GM23338 (cell line): Measurements from ENCODE around the gene TSPEAR. TPM values are rescaled to one million over a fixed set of nuclear protein-coding genes. Genes with fewer than 3 reads are reported as not detected.

Source experiments
- ATAC-seq: fragments of 200-7000 bp; cut with Tn5 transposase; 3 replicates; pipeline ENCODE4 v1.9.1; 2020
- DNase-seq: peaks from one replicate; pipeline ENCODE4 v3.0.0-alpha.2; 2015; ENCODE audit warnings: low spot score
- H2AFZ ChIP-seq: fragments of 200-600 bp; sonication (generic); 2 replicates; pipeline ENCODE4 v1.8.0; 2016; ENCODE audit warnings: antibody characterized with exemption, mild to moderate bottlenecking, moderate library complexity
- H3F3A ChIP-seq: fragments of 200-600 bp; sonication (generic); replicated peaks from 2 replicates; pipeline ENCODE4 v1.8.0; 2017; ENCODE audit warnings: antibody characterized with exemption, mixed run types, low read depth
- H3K27ac ChIP-seq: fragments of 200-600 bp; sonication (generic); 2 replicates; pipeline ENCODE4 v1.6.1; 2016; ENCODE audit warnings: low read depth
- H3K27me3 ChIP-seq: fragments of 200-600 bp; sonication (generic); 2 replicates; pipeline ENCODE4 v1.8.0; 2016; ENCODE audit warnings: mild to moderate bottlenecking, mixed run types, moderate library complexity; ENCODE audit not compliant: insufficient read depth
- H3K36me3 ChIP-seq: fragments of 200-600 bp; sonication (generic); 2 replicates; pipeline ENCODE4 v1.8.0; 2016; ENCODE audit warnings: mild to moderate bottlenecking; ENCODE audit not compliant: insufficient read depth
- H3K4me1 ChIP-seq: fragments of 200-600 bp; sonication (generic); 2 replicates; pipeline ENCODE4 v1.8.0; 2016; ENCODE audit warnings: mild to moderate bottlenecking, moderate library complexity; ENCODE audit not compliant: insufficient read depth
- H3K4me2 ChIP-seq: fragments of 200-600 bp; sonication (generic); 2 replicates; pipeline ENCODE4 v1.7.1; 2017; ENCODE audit warnings: mixed run types
- H3K4me3 ChIP-seq: fragments of 200-600 bp; sonication (generic); 2 replicates; pipeline ENCODE4 v1.6.1; 2016; ENCODE audit warnings: mixed run types
- H3K79me2 ChIP-seq: fragments of 200-600 bp; sonication (generic); replicated peaks from 2 replicates; pipeline ENCODE4 v1.8.0; 2017; ENCODE audit warnings: mild to moderate bottlenecking; ENCODE audit not compliant: insufficient read depth
- H3K9me2 ChIP-seq: fragments of 200-600 bp; sonication (generic); 2 replicates; pipeline ENCODE4 v1.8.0; 2017; ENCODE audit not compliant: insufficient read depth
- H4K20me1 ChIP-seq: fragments of 200-600 bp; sonication (generic); replicated peaks from 2 replicates; pipeline ENCODE4 v1.8.0; 2017; ENCODE audit warnings: mild to moderate bottlenecking; ENCODE audit not compliant: insufficient read depth
- H3K27ac Mint-ChIP-seq: 2 replicates; pipeline ENCODE4 v1.8.0; 2020; ENCODE audit warnings: inconsistent platforms, mild to moderate bottlenecking, moderate library complexity, mixed read lengths
- H3K27me3 Mint-ChIP-seq: 3 replicates; pipeline ENCODE4 v1.8.0; 2022; ENCODE audit warnings: low read depth, mild to moderate bottlenecking, moderate library complexity, mixed read lengths, inconsistent platforms; ENCODE audit not compliant: insufficient read depth, poor library complexity
- H3K36me3 Mint-ChIP-seq: 3 replicates; pipeline ENCODE4 v1.8.0; 2021; ENCODE audit warnings: low read depth, mild to moderate bottlenecking, inconsistent platforms, moderate library complexity, mixed read lengths
- H3K4me1 Mint-ChIP-seq: 3 replicates; pipeline ENCODE4 v1.8.0; 2020; ENCODE audit warnings: mild to moderate bottlenecking, inconsistent platforms, mixed read lengths
- H3K4me3 Mint-ChIP-seq: 3 replicates; pipeline ENCODE4 v1.8.0; 2021; ENCODE audit warnings: moderate library complexity, mild to moderate bottlenecking, inconsistent platforms, mixed read lengths
- H3K9me3 Mint-ChIP-seq: 3 replicates; pipeline ENCODE4 v1.8.0; 2020; ENCODE audit warnings: moderate library complexity, mild to moderate bottlenecking, inconsistent platforms, mixed read lengths
- CREB1 ChIP-seq: fragments of 250-450 bp; sonication (Bioruptor Pico); IDR thresholded peaks from 2 replicates; pipeline ENCODE4 v1.5.0; 2020; ENCODE audit warnings: low read depth, mild to moderate bottlenecking, moderate library complexity
- CTCF ChIP-seq, 2 experiments: fragments of 200-600 bp in 1 of 2; sonication (generic) in 1 of 2; conservative IDR thresholded peaks; 2 replicates each; pipeline versions ENCODE4 v1.5.1 to v1.6.1; 2016 to 2017; ENCODE audit warnings: antibody characterized with exemption in 2 of 2, low read depth in 2 of 2, mild to moderate bottlenecking in 2 of 2, moderate library complexity in 1 of 2
- ETS1 ChIP-seq: IDR thresholded peaks from 2 replicates; pipeline ENCODE4 v1.6.1; 2016; ENCODE audit warnings: antibody characterized with exemption
- EZH2 ChIP-seq: fragments of 200-600 bp; sonication (generic); IDR thresholded peaks from one replicate; pipeline ENCODE4 v1.8.0; 2017; ENCODE audit warnings: antibody characterized with exemption, mild to moderate bottlenecking, low read depth; ENCODE audit not compliant: unreplicated experiment
- EZH2phosphoT487 ChIP-seq: fragments of 200-600 bp; sonication (generic); IDR thresholded peaks from one replicate; pipeline ENCODE4 v1.8.1; 2018; ENCODE audit warnings: antibody characterized with exemption; ENCODE audit not compliant: unreplicated experiment
- JUNB ChIP-seq: IDR thresholded peaks from one replicate; pipeline ENCODE4 v1.6.1; 2016; ENCODE audit warnings: antibody characterized with exemption; ENCODE audit not compliant: unreplicated experiment
- NANOG ChIP-seq: IDR thresholded peaks from 2 replicates; pipeline ENCODE4 v1.6.1; 2016; ENCODE audit warnings: antibody characterized with exemption, borderline replicate concordance
- POLR2AphosphoS5 ChIP-seq: IDR thresholded peaks from 2 replicates; pipeline ENCODE4 v1.6.1; 2016; ENCODE audit warnings: antibody characterized with exemption, low read depth
- REST ChIP-seq: IDR thresholded peaks from one replicate; pipeline ENCODE4 v1.6.1; 2018; ENCODE audit warnings: antibody characterized with exemption; ENCODE audit not compliant: unreplicated experiment
- STAT1 ChIP-seq: IDR thresholded peaks from one replicate; pipeline ENCODE4 v1.6.1; 2016; ENCODE audit warnings: antibody characterized with exemption; ENCODE audit not compliant: unreplicated experiment
- ZNF114 ChIP-seq: fragments of 250-450 bp; sonication (Bioruptor Pico); IDR thresholded peaks from 2 replicates; pipeline ENCODE4 v1.5.0; 2020; ENCODE audit warnings: mild to moderate bottlenecking, moderate library complexity
- ZNF331 ChIP-seq: fragments of 250-450 bp; sonication (Bioruptor Pico); IDR thresholded peaks from 2 replicates; pipeline ENCODE4 v1.5.0; 2020; ENCODE audit warnings: low read depth, mild to moderate bottlenecking, moderate library complexity
- ZNF462 ChIP-seq: fragments of 250-450 bp; sonication (Bioruptor Pico); IDR thresholded peaks from 2 replicates; pipeline ENCODE4 v1.5.0; 2020; ENCODE audit warnings: mild to moderate bottlenecking, moderate library complexity
- polyA plus RNA-seq: library from polyadenylated mRNA; unstranded; fragments of >200 nt; fragmentation: Nextera tagmentation; extraction: Ambion mirVana; gene quantifications from 2 replicates; pipeline ENCODE4 v1.2.1, GENCODE V29; 2016
- total RNA-seq: library from RNA; depleted of rRNA; stranded (reverse); fragments of >200 nt; shearing (Covaris generic); gene quantifications from 2 replicates; pipeline ENCODE4 v1.2.3, GENCODE V29; 2014

Gene TSPEAR
- total and polyA plus RNA-seq, 2 experiments from 2014 or later = 0.35 to 0.92 TPM

GRCh38 chr21:44464351-44464750 is 247.0 kb downstream of the TSPEAR start:
- Mint-ChIP-seq H3K27ac (no peak overlapping the region), H3K4me1 (peaks cover 7% of the 10 kb centered on the region), H3K9me3 (no peaks in the 10 kb centered on the region; the same call in 2 of the 3 replicates), H3K4me3 (no peak overlapping the region), H3K36me3 (no peaks in the 10 kb centered on the region; the same call in 2 of the 3 replicates), H3K27me3 (peaks cover 11% of the 10 kb centered on the region)
- TF ChIP-seq ZNF331 (CRISPR knock-in tag) (no peak), JUNB (no peak), ZNF462 (CRISPR knock-in tag) (no peak), POLR2AphosphoS5 (no peak), STAT1 (no peak), REST (no peak), EZH2 (no peak), NANOG (no peak), ZNF114 (CRISPR knock-in tag) (no peak), ETS1 (no peak), CTCF (conservative IDR thresholded peaks at IDR 0.05; ENCODE audit: low read depth in 2 of 2) (no peak), CREB1 (no peak), EZH2phosphoT487 (no peak)
- no peaks in the 10 kb centered on the region for H3K27me3 ChIP-seq
- no peak overlapping the region for H3K4me2 ChIP-seq
- DNase-seq = no peak
- no peaks in the 10 kb centered on the region for H3K36me3 ChIP-seq
- no peak overlapping the region for H2AFZ ChIP-seq
- no peaks in the 10 kb centered on the region for H3K9me2 ChIP-seq
- no peak for ATAC-seq
- no peaks in the 10 kb centered on the region for H3K4me1 ChIP-seq
- H3F3A ChIP-seq = no peaks in the 10 kb centered on the region
- no peaks in the 10 kb centered on the region for H3K79me2 ChIP-seq
- no peak overlapping the region for H3K27ac ChIP-seq
- no peak overlapping the region for H3K4me3 ChIP-seq
- no peaks in the 10 kb centered on the region for H4K20me1 ChIP-seq
